Measurements from ENCODE around the gene KIF4B.

Gene KIF4B

DNA sequence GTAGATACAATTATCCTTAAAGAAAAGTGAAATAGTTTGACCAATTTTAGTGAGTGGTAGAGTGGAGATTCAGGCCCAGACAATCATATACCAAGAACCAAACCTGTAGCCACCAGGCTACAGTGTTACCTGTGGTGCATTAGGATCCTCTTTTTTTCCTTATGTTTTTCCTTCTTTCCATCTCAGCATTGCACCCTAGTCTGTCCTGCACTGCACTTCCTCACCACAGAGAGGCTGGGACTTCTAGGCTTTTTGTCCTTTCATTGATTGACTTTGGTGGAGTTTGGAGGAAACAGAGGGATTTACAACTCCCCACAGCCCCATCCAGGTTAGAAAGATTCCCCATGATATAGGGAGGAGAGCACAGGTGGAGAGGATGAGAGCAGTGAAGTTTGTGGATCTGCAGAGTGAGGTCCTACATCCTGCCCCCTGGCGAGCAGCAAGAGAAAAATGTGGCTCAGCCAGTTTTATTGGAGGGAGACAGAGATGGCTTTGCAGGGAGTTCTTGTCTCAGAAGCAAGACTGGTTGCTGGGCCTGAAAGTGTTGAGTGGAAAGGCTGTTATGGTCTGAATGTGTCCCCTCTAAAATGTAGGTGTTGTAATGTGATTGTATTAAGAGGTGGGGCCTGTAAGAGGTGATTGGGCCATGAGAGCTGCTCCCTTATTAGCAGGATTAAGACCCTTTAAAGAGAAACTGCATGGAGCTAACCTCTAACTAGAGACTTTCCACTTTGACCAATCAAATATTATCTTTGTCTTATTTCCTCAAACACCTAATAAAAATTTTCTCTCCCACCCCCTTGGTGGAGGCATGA, 36.2 kb downstream of the KIF4B start:
- Histone ChIP-seq H2BK5ac (ENCODE audit: low read length) (no peak overlapping the region), H2BK120ac (ENCODE audit: low read depth, low read length) (no peak overlapping the region), H3K4me3 (ENCODE audit: low read length in 2 of 2) (no peak overlapping the region), H3K27ac (replicated peaks; ENCODE audit: low read length) (no peak overlapping the region), H3K27me3 (ENCODE audit: control insufficient read depth in 3 of 3, insufficient read depth in 3 of 3, low read depth in 1 of 3, low read length in 3 of 3) (no peaks in the 10 kb centered on the region), H2BK15ac (ENCODE audit: low read length) (no peak overlapping the region), H2AK5ac (ENCODE audit: low read depth, low read length) (no peak overlapping the region), H3K4me2 (ENCODE audit: insufficient read depth, low read length, poor library complexity, severe bottlenecking) (no peak overlapping the region), H4K91ac (ENCODE audit: low read depth, low read length, poor library complexity) (no peak overlapping the region), H4K8ac (ENCODE audit: low read depth, low read length) (no peak overlapping the region), H3K9ac (ENCODE audit: low read depth, low read length, poor library complexity) (no peak overlapping the region), H2AFZ (ENCODE audit: low read length) (no peak overlapping the region), H3K4me1 (ENCODE audit: control insufficient read depth in 2 of 2, insufficient read depth in 1 of 2, low read depth in 1 of 2, low read length in 2 of 2) (peaks cover 0 to 2% of the 10 kb centered on the region in 2 donors), H3K18ac (ENCODE audit: low read length) (no peak overlapping the region), H3K4ac (ENCODE audit: low read length) (no peak overlapping the region), H2BK12ac (ENCODE audit: low read length) (no peak overlapping the region), H3K36me3 (replicated peaks in 1 of 2; ENCODE audit: control insufficient read depth in 2 of 2, insufficient read depth in 2 of 2, low read length in 2 of 2) (no peaks in the 10 kb centered on the region), H3K14ac (ENCODE audit: low read length) (no peak overlapping the region), H3K23ac (ENCODE audit: low read depth, low read length, poor library complexity) (no peak overlapping the region), H3K9me3 (replicated peaks in 1 of 2; ENCODE audit: control insufficient read depth in 2 of 2, insufficient read depth in 1 of 2, low read depth in 1 of 2, low read length in 2 of 2) (no peaks in the 10 kb centered on the region), H3K79me1 (ENCODE audit: low read depth, low read length) (no peaks in the 10 kb centered on the region)
- no CpG with 5 or more reads among the region's 1 CpG for WGBS, 2 donors (ENCODE audit: extremely low coverage in 2 of 2, insufficient read length in 2 of 2, insufficient replicate concordance in 1 of 2)
- DNase-seq (ENCODE audit: low spot score): no peak

DNA sequence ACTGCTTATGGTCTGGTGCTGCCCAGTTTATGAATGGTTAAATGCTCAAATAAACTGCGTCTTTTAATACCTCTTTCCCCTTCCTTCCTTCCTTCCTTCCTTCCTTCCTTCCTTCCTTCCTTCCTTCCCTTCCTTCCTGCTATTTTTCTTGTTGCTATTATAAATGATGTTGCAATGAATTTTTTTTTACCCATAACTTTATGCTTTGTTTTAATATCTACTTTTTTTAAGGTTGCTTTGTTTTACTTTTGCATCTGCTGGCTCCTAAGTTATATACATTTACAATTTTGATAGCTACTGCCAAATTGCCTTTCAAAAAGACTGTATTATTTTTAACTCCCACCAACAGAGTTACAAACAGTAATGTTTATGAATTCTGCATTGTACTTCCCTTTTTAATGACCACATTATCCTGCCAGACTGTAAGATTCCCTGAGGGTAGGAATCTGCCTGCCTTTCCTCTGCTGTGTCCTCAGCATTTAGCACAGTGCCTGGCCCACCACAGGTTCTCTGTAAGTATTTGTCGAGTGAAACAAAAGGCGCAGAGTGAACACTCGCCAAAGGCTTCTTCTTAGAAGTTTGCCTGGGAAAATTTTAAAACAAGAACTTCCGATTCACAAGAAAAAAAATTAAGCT, 36.9 kb downstream of the KIF4B start:
- no peak overlapping the region for H3K27ac ChIP-seq (replicated peaks; ENCODE audit: low read length)
- H2AK5ac ChIP-seq (ENCODE audit: low read depth, low read length): no peak overlapping the region
- no peak for DNase-seq (ENCODE audit: low spot score)
- no peak overlapping the region for H2BK120ac ChIP-seq (ENCODE audit: low read depth, low read length)
- no peak overlapping the region for H4K91ac ChIP-seq (ENCODE audit: low read depth, low read length, poor library complexity)
- H2BK5ac ChIP-seq (ENCODE audit: low read length): no peak overlapping the region
- no peaks in the 10 kb centered on the region for H3K79me1 ChIP-seq (ENCODE audit: low read depth, low read length)
- no peaks in the 10 kb centered on the region for H3K36me3 ChIP-seq (replicated peaks in 1 of 2; ENCODE audit: control insufficient read depth in 2 of 2, insufficient read depth in 2 of 2, low read length in 2 of 2)
- no CpG with 5 or more reads among the region's 5 CpGs for WGBS, 2 donors (ENCODE audit: extremely low coverage in 2 of 2, insufficient read length in 2 of 2, insufficient replicate concordance in 1 of 2)
- H3K23ac ChIP-seq (ENCODE audit: low read depth, low read length, poor library complexity): no peak overlapping the region
- H3K4me2 ChIP-seq (ENCODE audit: insufficient read depth, low read length, poor library complexity, severe bottlenecking): no peak overlapping the region
- H3K27me3 ChIP-seq (ENCODE audit: control insufficient read depth in 3 of 3, insufficient read depth in 3 of 3, low read depth in 1 of 3, low read length in 3 of 3): no peaks in the 10 kb centered on the region
- H3K4ac ChIP-seq (ENCODE audit: low read length): no peak overlapping the region
- no peak overlapping the region for H3K18ac ChIP-seq (ENCODE audit: low read length)
- H3K9me3 ChIP-seq (replicated peaks in 1 of 2; ENCODE audit: control insufficient read depth in 2 of 2, insufficient read depth in 1 of 2, low read depth in 1 of 2, low read length in 2 of 2): no peaks in the 10 kb centered on the region
- no peak overlapping the region for H3K4me3 ChIP-seq (ENCODE audit: low read length in 2 of 2)
- H3K4me1 ChIP-seq (ENCODE audit: control insufficient read depth in 2 of 2, insufficient read depth in 1 of 2, low read depth in 1 of 2, low read length in 2 of 2): peaks cover 0 to 2% of the 10 kb centered on the region in 2 donors
- H3K14ac ChIP-seq (ENCODE audit: low read length): no peak overlapping the region
- H2BK15ac ChIP-seq (ENCODE audit: low read length): no peak overlapping the region
- H2AFZ ChIP-seq (ENCODE audit: low read length): no peak overlapping the region
- H2BK12ac ChIP-seq (ENCODE audit: low read length): no peak overlapping the region
- H3K9ac ChIP-seq (ENCODE audit: low read depth, low read length, poor library complexity): no peak overlapping the region
- no peak overlapping the region for H4K8ac ChIP-seq (ENCODE audit: low read depth, low read length)

DNA sequence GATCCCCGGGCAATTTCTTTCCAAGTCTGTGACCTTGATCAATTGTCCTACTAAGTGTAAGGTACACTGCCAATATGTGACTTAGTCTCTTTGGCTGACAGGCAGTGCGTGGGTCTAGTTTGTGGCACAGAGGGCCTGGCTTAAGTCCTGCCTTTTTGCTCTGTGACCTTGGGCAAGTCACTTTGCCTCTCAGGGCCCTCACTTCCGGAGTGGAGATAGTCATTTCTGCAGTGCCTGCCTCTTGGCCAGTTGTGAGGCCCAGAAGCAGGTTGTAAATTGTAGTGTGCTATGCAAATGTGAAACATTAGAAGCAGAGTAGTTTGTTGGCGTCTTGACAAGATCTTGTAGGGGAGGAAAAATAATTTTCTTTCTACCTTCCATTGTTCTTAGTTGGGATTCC, 39.0 kb downstream of the KIF4B start:
- no peak overlapping the region for H3K27ac ChIP-seq (replicated peaks; ENCODE audit: low read length)
- no peaks in the 10 kb centered on the region for H3K27me3 ChIP-seq (ENCODE audit: control insufficient read depth in 3 of 3, insufficient read depth in 3 of 3, low read depth in 1 of 3, low read length in 3 of 3)
- no CpG with 5 or more reads among the region's 4 CpGs for WGBS, 2 donors (ENCODE audit: extremely low coverage in 2 of 2, insufficient read length in 2 of 2, insufficient replicate concordance in 1 of 2)
- H3K23ac ChIP-seq (ENCODE audit: low read depth, low read length, poor library complexity): no peak overlapping the region
- H4K8ac ChIP-seq (ENCODE audit: low read depth, low read length): no peak overlapping the region
- no peak overlapping the region for H3K4me2 ChIP-seq (ENCODE audit: insufficient read depth, low read length, poor library complexity, severe bottlenecking)
- H3K36me3 ChIP-seq (replicated peaks in 1 of 2; ENCODE audit: control insufficient read depth in 2 of 2, insufficient read depth in 2 of 2, low read length in 2 of 2): no peaks in the 10 kb centered on the region
- H3K4me1 ChIP-seq (ENCODE audit: control insufficient read depth in 2 of 2, insufficient read depth in 1 of 2, low read depth in 1 of 2, low read length in 2 of 2): no peaks in the 10 kb centered on the region
- no peak overlapping the region for H2BK5ac ChIP-seq (ENCODE audit: low read length)
- peaks cover 0 to under 1% of the 10 kb centered on the region in 2 donors for H3K9me3 ChIP-seq (replicated peaks in 1 of 2; ENCODE audit: control insufficient read depth in 2 of 2, insufficient read depth in 1 of 2, low read depth in 1 of 2, low read length in 2 of 2)
- no peak overlapping the region for H2BK120ac ChIP-seq (ENCODE audit: low read depth, low read length)
- no peak overlapping the region for H4K91ac ChIP-seq (ENCODE audit: low read depth, low read length, poor library complexity)
- no peak overlapping the region for H3K18ac ChIP-seq (ENCODE audit: low read length)
- H3K79me1 ChIP-seq (ENCODE audit: low read depth, low read length): no peaks in the 10 kb centered on the region
- H2AK5ac ChIP-seq (ENCODE audit: low read depth, low read length): no peak overlapping the region
- no peak overlapping the region for H2AFZ ChIP-seq (ENCODE audit: low read length)
- H3K9ac ChIP-seq (ENCODE audit: low read depth, low read length, poor library complexity): no peak overlapping the region
- DNase-seq (ENCODE audit: low spot score): no peak
- H2BK12ac ChIP-seq (ENCODE audit: low read length): no peak overlapping the region
- no peak overlapping the region for H3K4ac ChIP-seq (ENCODE audit: low read length)
- H2BK15ac ChIP-seq (ENCODE audit: low read length): no peak overlapping the region
- no peak overlapping the region for H3K14ac ChIP-seq (ENCODE audit: low read length)
- no peak overlapping the region for H3K4me3 ChIP-seq (ENCODE audit: low read length in 2 of 2)

DNA sequence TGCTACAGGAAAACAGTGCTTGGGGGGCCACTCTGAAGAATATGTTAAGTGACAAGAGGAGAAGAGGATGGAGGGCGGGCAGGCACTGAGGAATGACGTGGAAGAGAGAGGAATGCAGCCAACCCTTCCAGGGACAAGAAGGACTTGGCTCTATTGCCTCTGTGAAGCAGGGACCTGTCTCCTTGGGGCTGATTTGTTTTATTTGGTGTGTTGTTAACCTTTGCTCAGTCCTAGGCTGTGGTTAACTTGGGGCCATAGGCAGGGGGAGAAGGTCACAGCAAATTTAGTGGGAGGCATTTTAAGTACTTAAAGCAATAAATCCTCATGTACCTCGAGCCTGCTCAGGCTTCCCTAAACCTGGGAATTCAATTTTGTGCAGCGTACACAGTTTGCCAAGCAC, 39.9 kb downstream of the KIF4B start:
- Histone ChIP-seq H3K4ac (ENCODE audit: low read length) (no peak overlapping the region), H2BK15ac (ENCODE audit: low read length) (no peak overlapping the region), H4K91ac (ENCODE audit: low read depth, low read length, poor library complexity) (no peak overlapping the region), H3K9ac (ENCODE audit: low read depth, low read length, poor library complexity) (no peak overlapping the region), H3K18ac (ENCODE audit: low read length) (no peak overlapping the region), H2BK5ac (ENCODE audit: low read length) (no peak overlapping the region), H3K23ac (ENCODE audit: low read depth, low read length, poor library complexity) (no peak overlapping the region), H3K4me2 (ENCODE audit: insufficient read depth, low read length, poor library complexity, severe bottlenecking) (no peak overlapping the region), H4K8ac (ENCODE audit: low read depth, low read length) (no peak overlapping the region), H3K4me1 (ENCODE audit: control insufficient read depth in 2 of 2, insufficient read depth in 1 of 2, low read depth in 1 of 2, low read length in 2 of 2) (no peaks in the 10 kb centered on the region), H2AK5ac (ENCODE audit: low read depth, low read length) (no peak overlapping the region), H3K36me3 (replicated peaks in 1 of 2; ENCODE audit: control insufficient read depth in 2 of 2, insufficient read depth in 2 of 2, low read length in 2 of 2) (no peaks in the 10 kb centered on the region), H3K79me1 (ENCODE audit: low read depth, low read length) (no peaks in the 10 kb centered on the region), H3K14ac (ENCODE audit: low read length) (no peak overlapping the region), H3K9me3 (replicated peaks in 1 of 2; ENCODE audit: control insufficient read depth in 2 of 2, insufficient read depth in 1 of 2, low read depth in 1 of 2, low read length in 2 of 2) (peaks cover 0 to 2% of the 10 kb centered on the region in 2 donors), H2BK120ac (ENCODE audit: low read depth, low read length) (no peak overlapping the region), H3K27me3 (ENCODE audit: control insufficient read depth in 3 of 3, insufficient read depth in 3 of 3, low read depth in 1 of 3, low read length in 3 of 3) (no peaks in the 10 kb centered on the region), H2BK12ac (ENCODE audit: low read length) (no peak overlapping the region), H2AFZ (ENCODE audit: low read length) (no peak overlapping the region), H3K27ac (replicated peaks; ENCODE audit: low read length) (no peak overlapping the region), H3K4me3 (ENCODE audit: low read length in 2 of 2) (no peak overlapping the region)
- no peak for DNase-seq (ENCODE audit: low spot score)
- WGBS, 2 donors (ENCODE audit: extremely low coverage in 2 of 2, insufficient read length in 2 of 2, insufficient replicate concordance in 1 of 2): no CpG with 5 or more reads among the region's 4 CpGs

All from neuronal stem cell (in vitro differentiated cells).